ENCODE measurements around the gene PCGF2.

Gene PCGF2

GRCh38 chr17:38702166-38702915, 45.8 kb downstream of the PCGF2 start (continued):
- TF ChIP-seq OVOL3 (tag by site-specific recombination; IDR thresholded peaks at IDR 0.05): peak; percentile 43; the same call in 1 of the 2 replicates
- 0 out of 2 replicates have a peak, but pooled peaks have one; percentile 20 for TF ChIP-seq OSR2 (tag by site-specific recombination; IDR thresholded peaks at IDR 0.05)
- peak; percentile 69 for TF ChIP-seq ZNF398 (tag by site-specific recombination; IDR thresholded peaks at IDR 0.05)
- TF ChIP-seq ZBTB7A (tag by site-specific recombination; IDR thresholded peaks at IDR 0.05; ENCODE audit: low read depth): peak; percentile 84
- 0 out of 2 replicates have a peak, but pooled peaks have one; percentile 61 for TF ChIP-seq ELK4 (IDR thresholded peaks at IDR 0.05; ENCODE audit: borderline replicate concordance, low read depth, low read length)
- no peak for TF ChIP-seq ZNF292 (tag by site-specific recombination; IDR thresholded peaks at IDR 0.05; ENCODE audit: borderline replicate concordance, low read depth)
- TF ChIP-seq ZNF394 (tag by site-specific recombination; IDR thresholded peaks at IDR 0.05; ENCODE audit: borderline replicate concordance): peak; percentile 53; the same call in 1 of the 2 replicates
- TF ChIP-seq WT1 (tag by site-specific recombination; IDR thresholded peaks at IDR 0.05): peak; percentile 62
- TF ChIP-seq PRDM4 (tag by site-specific recombination; IDR thresholded peaks at IDR 0.05): peak; percentile 95
- peak; percentile 47 for TF ChIP-seq CTCF (tag by site-specific recombination; IDR thresholded peaks at IDR 0.05)
- TF ChIP-seq ZIC2 (tag by site-specific recombination; IDR thresholded peaks at IDR 0.05): peak; percentile 39
- TF ChIP-seq ZNF692 (tag by site-specific recombination; IDR thresholded peaks at IDR 0.05): peak; percentile 79; the same call in 1 of the 2 replicates
- TF ChIP-seq YY2 (tag by site-specific recombination; IDR thresholded peaks at IDR 0.05): no peak
- TF ChIP-seq ZNF366 (tag by site-specific recombination; conservative IDR thresholded peaks at IDR 0.05): 0 out of 2 replicates have a peak, but pooled peaks have one; percentile 7
- TF ChIP-seq BCL11A (tag by site-specific recombination; IDR thresholded peaks at IDR 0.05; ENCODE audit: low read depth): 0 out of 2 replicates have a peak, but pooled peaks have one; percentile 23
- TF ChIP-seq ZBTB20 (tag by site-specific recombination; IDR thresholded peaks at IDR 0.05): peak; percentile 93
- 0 out of 2 replicates have a peak, but pooled peaks have one; percentile 45 for TF ChIP-seq ZNF184 (tag by site-specific recombination; IDR thresholded peaks at IDR 0.05)
- peak; percentile 28; the same call in 1 of the 2 replicates for TF ChIP-seq KLF10 (tag by site-specific recombination; IDR thresholded peaks at IDR 0.05)
- TF ChIP-seq ZNF76 (tag by site-specific recombination; IDR thresholded peaks at IDR 0.05; ENCODE audit: borderline replicate concordance, low read depth): peak; percentile 71; the same call in 1 of the 2 replicates
- TF ChIP-seq ZNF488 (tag by site-specific recombination; IDR thresholded peaks at IDR 0.05): no peak
- peak; percentile 71; the same call in 1 of the 2 replicates for TF ChIP-seq KLF16 (tag by site-specific recombination; IDR thresholded peaks at IDR 0.05)
- peak; percentile 77 for TF ChIP-seq INSM2 (tag by site-specific recombination; IDR thresholded peaks at IDR 0.05)
- peak; percentile 78 for TF ChIP-seq ZXDB (tag by site-specific recombination; IDR thresholded peaks at IDR 0.05)
- TF ChIP-seq ZNF629 (tag by site-specific recombination; IDR thresholded peaks at IDR 0.05): peak; percentile 73
- no peak for TF ChIP-seq ZNF426 (tag by site-specific recombination; IDR thresholded peaks at IDR 0.05)
- peak; percentile 71 for TF ChIP-seq ZNF324 (tag by site-specific recombination; IDR thresholded peaks at IDR 0.05)
- peak; percentile 96 for TF ChIP-seq SCRT2 (tag by site-specific recombination; IDR thresholded peaks at IDR 0.05)
- TF ChIP-seq SP7 (tag by site-specific recombination; IDR thresholded peaks at IDR 0.05): peak; percentile 83
